ENCODE measurements around the gene DCBLD2.

DNA sequence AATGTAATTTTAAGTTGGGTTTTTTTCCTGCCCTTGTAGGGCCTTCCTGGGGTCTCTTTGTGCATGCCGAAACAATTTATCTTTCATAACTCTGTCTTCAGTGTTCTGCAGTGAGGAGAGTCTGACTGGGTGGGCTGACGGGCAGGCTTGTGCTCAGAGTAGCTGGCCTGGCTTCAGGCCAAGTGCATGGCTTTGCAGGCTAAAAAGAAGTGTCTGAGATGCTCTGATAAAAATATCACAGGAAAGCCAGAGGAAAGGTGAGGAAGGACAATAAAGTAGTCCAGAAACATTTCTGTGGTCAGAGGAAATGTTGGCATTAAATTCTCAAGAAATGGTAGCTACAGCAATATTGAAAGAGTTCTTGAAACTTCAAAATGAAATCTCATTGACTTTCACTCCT, 112.8 kb downstream of the DCBLD2 start:
- TF ChIP-seq, protein P1, sequence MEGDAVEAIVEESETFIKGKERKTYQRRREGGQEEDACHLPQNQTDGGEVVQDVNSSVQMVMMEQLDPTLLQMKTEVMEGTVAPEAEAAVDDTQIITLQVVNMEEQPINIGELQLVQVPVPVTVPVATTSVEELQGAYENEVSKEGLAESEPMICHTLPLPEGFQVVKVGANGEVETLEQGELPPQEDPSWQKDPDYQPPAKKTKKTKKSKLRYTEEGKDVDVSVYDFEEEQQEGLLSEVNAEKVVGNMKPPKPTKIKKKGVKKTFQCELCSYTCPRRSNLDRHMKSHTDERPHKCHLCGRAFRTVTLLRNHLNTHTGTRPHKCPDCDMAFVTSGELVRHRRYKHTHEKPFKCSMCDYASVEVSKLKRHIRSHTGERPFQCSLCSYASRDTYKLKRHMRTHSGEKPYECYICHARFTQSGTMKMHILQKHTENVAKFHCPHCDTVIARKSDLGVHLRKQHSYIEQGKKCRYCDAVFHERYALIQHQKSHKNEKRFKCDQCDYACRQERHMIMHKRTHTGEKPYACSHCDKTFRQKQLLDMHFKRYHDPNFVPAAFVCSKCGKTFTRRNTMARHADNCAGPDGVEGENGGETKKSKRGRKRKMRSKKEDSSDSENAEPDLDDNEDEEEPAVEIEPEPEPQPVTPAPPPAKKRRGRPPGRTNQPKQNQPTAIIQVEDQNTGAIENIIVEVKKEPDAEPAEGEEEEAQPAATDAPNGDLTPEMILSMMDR (IDR thresholded peaks at IDR 0.05) = no peak
- TF ChIP-seq POLR2A (IDR thresholded peaks at IDR 0.05) = no peak
- TF ChIP-seq EP300 (IDR thresholded peaks at IDR 0.05) = no peak
- TF ChIP-seq POLR2AphosphoS5 (IDR thresholded peaks at IDR 0.05) = no peak

Measured in suprapubic skin (tissue), 4 donors.